Left lung (tissue), 10 donors: ENCODE results near the gene TCF7L1. TPM values are rescaled to one million over a fixed set of nuclear protein-coding genes. Genes with fewer than 3 reads are reported as not detected.
"Not testable (repeated sequence)": the region's sequence is repeated elsewhere in the genome, so short reads cannot be mapped to it uniquely, and the experiment has no call there.

Source experiments
- ATAC-seq: fragments of 200-7000 bp; cut with Tn5 transposase; one replicate; pipeline ENCODE4 v1.9.1; 2020; ENCODE audit warnings: moderate library complexity
- DNase-seq, 4 donors: peaks; one replicate each; pipeline ENCODE4 v3.0.0-alpha.2; 2013 to 2020
- H3K27ac ChIP-seq, 2 donors: fragments of 200-600 bp; sonication (generic) in 1 of 2; one replicate each; pipeline versions ENCODE4 v1.5.0 to v1.8.0; 2020 to 2021
- H3K27me3 ChIP-seq, 2 donors: fragments of 200-600 bp; sonication (generic) in 1 of 2; one replicate each; pipeline versions ENCODE4 v1.5.0 to v1.8.0; 2020 to 2021
- H3K36me3 ChIP-seq, 2 donors: fragments of 200-600 bp; sonication (generic) in 1 of 2; one replicate each; pipeline versions ENCODE4 v1.5.0 to v1.8.0; 2020 to 2021
- H3K4me1 ChIP-seq, 2 donors: fragments of 200-600 bp; one replicate each; pipeline ENCODE4 v1.8.0; 2021
- H3K4me3 ChIP-seq, 2 donors: fragments of 200-600 bp; sonication (generic) in 1 of 2; one replicate each; pipeline versions ENCODE4 v1.5.0 to v1.8.0; 2020 to 2021; ENCODE audit warnings: mild to moderate bottlenecking in 1 of 2
- H3K9me3 ChIP-seq, 2 donors: fragments of 200-600 bp; sonication (generic) in 1 of 2; one replicate each; pipeline versions ENCODE4 v1.5.0 to v1.8.0; 2020 to 2021
- intact Hi-C, 2 donors: fragments of 100-400 bp; cut with DNase I; formaldehyde crosslinking; loops; one replicate each; pipeline versions ENCODE4 v1.11.2 to v1.14.2; 2022
- polyA plus RNA-seq, 6 donors: library from polyadenylated mRNA; unstranded; fragments of 120-200 nt; gene quantifications; one replicate each; pipeline ENCODE4 v1.2.1, GENCODE V29; 2013; ENCODE audit not compliant: insufficient read length in 6 of 6
- total RNA-seq, 2 donors: library from RNA; stranded (reverse); fragmentation: NEBNext Ultra II Directional; extraction: Animal tissue kit (Norgen Biotek cat#: 25700); gene quantifications; one replicate each; pipeline ENCODE4 v1.2.1, GENCODE V29; 2021
- TF ChIP-seq, protein P1 (sequence below), 2 donors: fragments of 200-600 bp; sonication (generic) in 1 of 2; IDR thresholded peaks; one replicate each; pipeline versions ENCODE4 v1.5.0 to v1.8.0; 2021; ENCODE audit warnings: antibody characterized with exemption in 2 of 2
- donor health status: DM: no; HTN: yes; CAD: no.
- donor health status: DM: no; HTN: no; CAD: no.

The TCF7L1 gene
- total and polyA plus RNA-seq, 8 donors = 16.4 to 63.9 (median 57.5) TPM

- H3K4me1 ChIP-seq = no peaks in the 10 kb centered on the region
- H3K4me3 ChIP-seq = no peak overlapping the region
- H3K9me3 ChIP-seq = no peaks in the 10 kb centered on the region
- no peaks in the 10 kb centered on the region for H3K27me3 ChIP-seq
- ATAC-seq (no peak), DNase-seq (no peak)
- intact Hi-C loops = no loop called here
- H3K36me3 ChIP-seq = no peaks in the 10 kb centered on the region
- TF ChIP-seq, protein P1, sequence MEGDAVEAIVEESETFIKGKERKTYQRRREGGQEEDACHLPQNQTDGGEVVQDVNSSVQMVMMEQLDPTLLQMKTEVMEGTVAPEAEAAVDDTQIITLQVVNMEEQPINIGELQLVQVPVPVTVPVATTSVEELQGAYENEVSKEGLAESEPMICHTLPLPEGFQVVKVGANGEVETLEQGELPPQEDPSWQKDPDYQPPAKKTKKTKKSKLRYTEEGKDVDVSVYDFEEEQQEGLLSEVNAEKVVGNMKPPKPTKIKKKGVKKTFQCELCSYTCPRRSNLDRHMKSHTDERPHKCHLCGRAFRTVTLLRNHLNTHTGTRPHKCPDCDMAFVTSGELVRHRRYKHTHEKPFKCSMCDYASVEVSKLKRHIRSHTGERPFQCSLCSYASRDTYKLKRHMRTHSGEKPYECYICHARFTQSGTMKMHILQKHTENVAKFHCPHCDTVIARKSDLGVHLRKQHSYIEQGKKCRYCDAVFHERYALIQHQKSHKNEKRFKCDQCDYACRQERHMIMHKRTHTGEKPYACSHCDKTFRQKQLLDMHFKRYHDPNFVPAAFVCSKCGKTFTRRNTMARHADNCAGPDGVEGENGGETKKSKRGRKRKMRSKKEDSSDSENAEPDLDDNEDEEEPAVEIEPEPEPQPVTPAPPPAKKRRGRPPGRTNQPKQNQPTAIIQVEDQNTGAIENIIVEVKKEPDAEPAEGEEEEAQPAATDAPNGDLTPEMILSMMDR (IDR thresholded peaks at IDR 0.05) = no peak
- no peak overlapping the region for H3K27ac ChIP-seq
Measured at GRCh38 chr2:85195956-85196355, 62.8 kb downstream of the TCF7L1 start.

- no peaks in the 10 kb centered on the region for H3K27me3 ChIP-seq
- no peaks in the 10 kb centered on the region for H3K4me1 ChIP-seq
- no peaks in the 10 kb centered on the region for H3K36me3 ChIP-seq
- H3K27ac ChIP-seq = no peak overlapping the region
- ATAC-seq (peak; percentile 81), DNase-seq (no peak)
- intact Hi-C loops = no loop called here
- H3K9me3 ChIP-seq = no peaks in the 10 kb centered on the region
- TF ChIP-seq, protein P1 (IDR thresholded peaks at IDR 0.05) = no peak
- H3K4me3 ChIP-seq = no peak overlapping the region
Measured at GRCh38 chr2:85199698-85200097, 66.5 kb downstream of the TCF7L1 start.

GRCh38 chr2:85209887-85210286 is 76.7 kb downstream of the TCF7L1 start:
- intact Hi-C loops = no loop called here
- Histone ChIP-seq H3K36me3 (no peaks in the 10 kb centered on the region), H3K27ac (no peak overlapping the region), H3K4me3 (no peak overlapping the region), H3K27me3 (no peaks in the 10 kb centered on the region), H3K9me3 (no peaks in the 10 kb centered on the region), H3K4me1 (no peaks in the 10 kb centered on the region)
- no peak for ATAC-seq
- TF ChIP-seq, protein P1 (IDR thresholded peaks at IDR 0.05) = no peak
- no peak for DNase-seq

DNA sequence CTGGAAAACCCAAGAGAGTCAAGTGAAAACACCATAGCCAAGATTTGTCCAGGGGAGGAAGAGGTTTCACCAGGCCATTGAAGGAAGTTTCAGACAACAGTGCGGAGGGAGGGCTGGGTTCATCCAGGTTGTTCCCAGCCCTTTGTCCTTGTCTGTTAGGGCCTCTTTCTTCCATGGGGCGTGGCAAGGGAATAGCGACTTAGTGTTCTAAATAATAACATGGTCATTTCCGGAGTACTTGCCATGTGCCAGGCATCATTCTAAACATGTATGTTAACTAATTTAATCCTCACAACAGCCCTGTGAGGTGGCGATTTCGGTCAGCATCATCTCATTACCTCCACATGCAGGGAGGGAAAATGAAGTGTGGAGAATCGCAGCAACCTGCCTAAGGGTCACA is 77.3 kb downstream of the TCF7L1 start:
- Histone ChIP-seq H3K27me3 (no peaks in the 10 kb centered on the region), H3K9me3 (no peaks in the 10 kb centered on the region), H3K36me3 (no peaks in the 10 kb centered on the region), H3K4me3 (no peak overlapping the region), H3K27ac (no peak overlapping the region), H3K4me1 (no peaks in the 10 kb centered on the region)
- intact Hi-C loops = no loop called here
- no peak for ATAC-seq
- no peak for DNase-seq
- TF ChIP-seq, protein P1 (IDR thresholded peaks at IDR 0.05) = no peak

- H3K27me3 ChIP-seq, H3K36me3 ChIP-seq, H3K4me1 ChIP-seq, ATAC-seq, intact Hi-C loops, DNase-seq, H3K9me3 ChIP-seq, H3K27ac ChIP-seq, H3K4me3 ChIP-seq: not testable (repeated sequence)
Measured at GRCh38 chr2:85211606-85212005, 78.4 kb downstream of the TCF7L1 start.

GRCh38 chr2:85212841-85213240 is 79.6 kb downstream of the TCF7L1 start:
- no peak overlapping the region for H3K27ac ChIP-seq
- TF ChIP-seq, protein P1 (IDR thresholded peaks at IDR 0.05) = no peak
- ATAC-seq (no peak), DNase-seq (no peak)
- H3K4me3 ChIP-seq = no peak overlapping the region
- no peaks in the 10 kb centered on the region for H3K9me3 ChIP-seq
- H3K36me3 ChIP-seq = no peaks in the 10 kb centered on the region
- intact Hi-C loops = no loop called here
- H3K4me1 ChIP-seq = peaks cover 0 to 4% of the 10 kb centered on the region in 2 donors
- H3K27me3 ChIP-seq = no peaks in the 10 kb centered on the region
